ENCODE results near the gene UBP1.

GRCh38 chr3:33385423-33385822 lies 54.8 kb downstream of the UBP1 start:
- TF ChIP-seq, protein P1, sequence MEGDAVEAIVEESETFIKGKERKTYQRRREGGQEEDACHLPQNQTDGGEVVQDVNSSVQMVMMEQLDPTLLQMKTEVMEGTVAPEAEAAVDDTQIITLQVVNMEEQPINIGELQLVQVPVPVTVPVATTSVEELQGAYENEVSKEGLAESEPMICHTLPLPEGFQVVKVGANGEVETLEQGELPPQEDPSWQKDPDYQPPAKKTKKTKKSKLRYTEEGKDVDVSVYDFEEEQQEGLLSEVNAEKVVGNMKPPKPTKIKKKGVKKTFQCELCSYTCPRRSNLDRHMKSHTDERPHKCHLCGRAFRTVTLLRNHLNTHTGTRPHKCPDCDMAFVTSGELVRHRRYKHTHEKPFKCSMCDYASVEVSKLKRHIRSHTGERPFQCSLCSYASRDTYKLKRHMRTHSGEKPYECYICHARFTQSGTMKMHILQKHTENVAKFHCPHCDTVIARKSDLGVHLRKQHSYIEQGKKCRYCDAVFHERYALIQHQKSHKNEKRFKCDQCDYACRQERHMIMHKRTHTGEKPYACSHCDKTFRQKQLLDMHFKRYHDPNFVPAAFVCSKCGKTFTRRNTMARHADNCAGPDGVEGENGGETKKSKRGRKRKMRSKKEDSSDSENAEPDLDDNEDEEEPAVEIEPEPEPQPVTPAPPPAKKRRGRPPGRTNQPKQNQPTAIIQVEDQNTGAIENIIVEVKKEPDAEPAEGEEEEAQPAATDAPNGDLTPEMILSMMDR (IDR thresholded peaks at IDR 0.05) = no peak
- TF ChIP-seq POLR2A (IDR thresholded peaks at IDR 0.05) (no peak), EP300 (IDR thresholded peaks at IDR 0.05) (no peak)
